Measurements from ENCODE around the gene MALSU1. TPM values are rescaled to one million over a fixed set of nuclear protein-coding genes. Genes with fewer than 3 reads are reported as not detected.

Gene MALSU1
- total RNA-seq, 1 experiment from 2014 or later: 92.1 TPM

DNA sequence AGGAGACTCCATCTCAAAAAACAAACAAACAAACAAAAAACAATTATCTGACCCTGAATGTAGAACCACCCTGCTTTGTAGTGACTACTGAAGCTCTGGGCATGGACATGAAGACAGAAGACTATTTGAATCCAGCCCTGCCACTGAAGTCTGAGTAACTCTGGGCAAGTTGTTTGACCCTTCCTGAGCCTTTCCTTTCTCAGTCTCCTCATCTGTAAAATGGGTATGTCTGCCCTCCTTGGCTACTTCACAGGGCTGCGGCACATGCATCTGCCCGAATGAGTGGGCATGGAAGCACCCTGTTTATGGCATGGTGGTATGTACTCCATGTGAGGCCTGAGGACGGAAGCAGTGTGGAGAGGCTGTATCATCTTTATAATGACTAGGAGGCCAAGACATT is 22.2 kb upstream of the MALSU1 start:
- Histone ChIP-seq H3K27ac (ENCODE audit: low read depth, low read length, poor library complexity, severe bottlenecking) (no peak overlapping the region), H3K27me3 (replicated peaks; ENCODE audit: insufficient read depth, low read depth, low read length, poor library complexity) (no peaks in the 10 kb centered on the region), H3K36me3 (ENCODE audit: insufficient read depth, low read length, poor library complexity, severe bottlenecking) (no peaks in the 10 kb centered on the region), H3K9me3 (ENCODE audit: low read depth, low read length, poor library complexity, severe bottlenecking) (no peaks in the 10 kb centered on the region), H3K4me3 (ENCODE audit: low read depth, low read length, poor library complexity, severe bottlenecking) (no peak overlapping the region), H3K4me1 (ENCODE audit: insufficient read depth, low read length, poor library complexity, severe bottlenecking) (peaks cover 8% of the 10 kb centered on the region)
- CTCF ChIA-PET: no interaction called here
- no TSS peak for BruUV-seq (replicated peaks)
- intact Hi-C loops (cut with micrococcal nuclease; ENCODE audit: unreplicated experiment): no loop called here
- DNase-seq (ENCODE audit: low spot score): no peak
- no peak for TF ChIP-seq EZH2 (IDR thresholded peaks at IDR 0.05; ENCODE audit: borderline replicate concordance, low read depth, low read length, poor library complexity, severe bottlenecking)
- TF ChIP-seq, protein P1, sequence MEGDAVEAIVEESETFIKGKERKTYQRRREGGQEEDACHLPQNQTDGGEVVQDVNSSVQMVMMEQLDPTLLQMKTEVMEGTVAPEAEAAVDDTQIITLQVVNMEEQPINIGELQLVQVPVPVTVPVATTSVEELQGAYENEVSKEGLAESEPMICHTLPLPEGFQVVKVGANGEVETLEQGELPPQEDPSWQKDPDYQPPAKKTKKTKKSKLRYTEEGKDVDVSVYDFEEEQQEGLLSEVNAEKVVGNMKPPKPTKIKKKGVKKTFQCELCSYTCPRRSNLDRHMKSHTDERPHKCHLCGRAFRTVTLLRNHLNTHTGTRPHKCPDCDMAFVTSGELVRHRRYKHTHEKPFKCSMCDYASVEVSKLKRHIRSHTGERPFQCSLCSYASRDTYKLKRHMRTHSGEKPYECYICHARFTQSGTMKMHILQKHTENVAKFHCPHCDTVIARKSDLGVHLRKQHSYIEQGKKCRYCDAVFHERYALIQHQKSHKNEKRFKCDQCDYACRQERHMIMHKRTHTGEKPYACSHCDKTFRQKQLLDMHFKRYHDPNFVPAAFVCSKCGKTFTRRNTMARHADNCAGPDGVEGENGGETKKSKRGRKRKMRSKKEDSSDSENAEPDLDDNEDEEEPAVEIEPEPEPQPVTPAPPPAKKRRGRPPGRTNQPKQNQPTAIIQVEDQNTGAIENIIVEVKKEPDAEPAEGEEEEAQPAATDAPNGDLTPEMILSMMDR (conservative IDR thresholded peaks at IDR 0.05; ENCODE audit: low read depth, low read length): no peak
- POLR2A ChIA-PET (ENCODE audit: low non-redundant PET): no interaction called here

DNA sequence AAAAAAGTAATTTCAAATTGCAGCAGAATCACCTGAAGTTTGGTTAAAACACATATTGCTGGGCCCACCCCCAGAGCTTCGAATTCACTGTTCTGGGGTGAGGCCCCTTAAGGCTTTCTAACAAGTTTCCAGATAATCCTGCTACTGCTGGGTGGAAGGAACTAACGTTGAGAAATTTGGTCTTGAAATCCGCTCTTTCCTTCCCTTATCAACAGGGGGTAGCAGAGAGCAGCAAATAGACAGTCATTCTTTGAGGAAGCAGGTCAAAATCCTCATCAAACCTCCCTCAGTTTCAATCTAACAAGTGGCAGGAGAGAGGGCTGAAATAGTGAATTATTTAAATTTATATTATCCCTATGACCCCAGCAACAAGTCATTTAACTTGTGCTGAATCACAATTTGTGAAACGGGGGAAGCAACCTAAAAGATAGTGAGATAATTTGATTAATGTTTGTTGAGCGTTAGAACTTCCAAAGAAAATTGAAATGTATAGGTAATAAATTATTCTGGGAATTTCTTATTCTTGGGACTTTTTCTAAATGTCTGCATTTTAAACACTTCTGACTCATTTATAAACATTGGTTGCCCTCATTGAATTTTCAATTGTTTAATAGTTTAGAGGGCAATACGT is 21.7 kb upstream of the MALSU1 start:
- Histone ChIP-seq H3K4me3 (ENCODE audit: low read depth, low read length, poor library complexity, severe bottlenecking) (no peak overlapping the region), H3K9me3 (ENCODE audit: low read depth, low read length, poor library complexity, severe bottlenecking) (no peaks in the 10 kb centered on the region), H3K36me3 (ENCODE audit: insufficient read depth, low read length, poor library complexity, severe bottlenecking) (no peaks in the 10 kb centered on the region), H3K4me1 (ENCODE audit: insufficient read depth, low read length, poor library complexity, severe bottlenecking) (peaks cover 8% of the 10 kb centered on the region), H3K27ac (ENCODE audit: low read depth, low read length, poor library complexity, severe bottlenecking) (no peak overlapping the region), H3K27me3 (replicated peaks; ENCODE audit: insufficient read depth, low read depth, low read length, poor library complexity) (no peaks in the 10 kb centered on the region)
- no peak for TF ChIP-seq EZH2 (IDR thresholded peaks at IDR 0.05; ENCODE audit: borderline replicate concordance, low read depth, low read length, poor library complexity, severe bottlenecking)
- TF ChIP-seq, protein P1 (conservative IDR thresholded peaks at IDR 0.05; ENCODE audit: low read depth, low read length): peak; percentile 84
- CTCF ChIA-PET: interaction anchor here (0.7 kb wide), 2 partner anchors 132 to 257 kb away, joined by 6 to 8 read pairs; no protein-coding TSS in a partner anchor
- POLR2A ChIA-PET (ENCODE audit: low non-redundant PET): no interaction called here
- DNase-seq (ENCODE audit: low spot score): peak; percentile 85
- intact Hi-C loops (cut with micrococcal nuclease; ENCODE audit: unreplicated experiment): no loop called here
- BruUV-seq (replicated peaks): no TSS peak

DNA sequence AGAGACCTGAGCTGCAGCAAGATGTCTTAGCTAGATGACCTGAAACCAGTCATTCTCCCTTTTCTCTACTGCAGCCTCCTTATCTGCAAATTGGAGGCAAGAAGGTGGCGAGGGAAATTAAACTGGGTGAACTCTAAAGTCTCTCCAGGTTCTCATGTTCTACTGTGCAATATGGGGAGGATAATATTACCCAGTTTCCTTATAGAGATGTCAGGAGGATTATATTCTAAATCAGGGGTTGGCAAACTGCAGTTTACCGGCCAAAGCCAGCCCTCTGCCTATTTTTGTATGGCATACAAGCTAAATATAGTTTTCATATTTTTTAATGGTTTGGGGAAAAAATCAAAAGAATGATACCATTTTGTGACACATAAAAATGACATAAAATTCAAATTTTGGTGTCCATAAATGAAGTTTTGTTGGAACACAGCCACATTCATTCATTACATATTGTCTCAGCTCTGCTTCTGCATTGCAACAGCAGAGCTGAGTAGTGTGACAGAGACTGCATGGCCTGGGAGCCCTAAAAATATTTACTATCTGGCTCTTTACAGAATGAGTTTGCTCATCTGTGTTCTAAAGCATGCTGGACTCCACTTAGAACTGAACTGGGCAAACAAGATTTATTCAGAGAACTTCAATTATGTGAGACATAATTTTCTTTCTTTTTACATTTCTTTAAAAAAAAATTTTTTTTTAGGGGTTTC is 19.2 kb upstream of the MALSU1 start:
- intact Hi-C loops (cut with micrococcal nuclease; ENCODE audit: unreplicated experiment): no loop called here
- DNase-seq (ENCODE audit: low spot score): no peak
- ChIA-PET CTCF (no interaction called here), POLR2A (ENCODE audit: low non-redundant PET) (no interaction called here)
- TF ChIP-seq EZH2 (IDR thresholded peaks at IDR 0.05; ENCODE audit: borderline replicate concordance, low read depth, low read length, poor library complexity, severe bottlenecking): no peak
- TF ChIP-seq, protein P1 (conservative IDR thresholded peaks at IDR 0.05; ENCODE audit: low read depth, low read length): no peak
- Histone ChIP-seq H3K36me3 (ENCODE audit: insufficient read depth, low read length, poor library complexity, severe bottlenecking) (no peaks in the 10 kb centered on the region), H3K4me1 (ENCODE audit: insufficient read depth, low read length, poor library complexity, severe bottlenecking) (no peaks in the 10 kb centered on the region), H3K4me3 (ENCODE audit: low read depth, low read length, poor library complexity, severe bottlenecking) (no peak overlapping the region), H3K27ac (ENCODE audit: low read depth, low read length, poor library complexity, severe bottlenecking) (no peak overlapping the region), H3K27me3 (replicated peaks; ENCODE audit: insufficient read depth, low read depth, low read length, poor library complexity) (no peaks in the 10 kb centered on the region), H3K9me3 (ENCODE audit: low read depth, low read length, poor library complexity, severe bottlenecking) (no peaks in the 10 kb centered on the region)
- BruUV-seq (replicated peaks): no TSS peak

Data from A673 (cell line).